HUES48 (cell line): ENCODE measurements around the gene PCLO.
A peak's percentile ranks its signal among the peaks of the same experiment; 100 is the strongest.

ENCODE experiments used
- H3K27ac ChIP-seq: one replicate; pipeline ENCODE4 v1.7.0; 2013; ENCODE audit warnings: low read depth, low read length, inconsistent platforms
- H3K27me3 ChIP-seq: 2 replicates; pipeline ENCODE4 v1.6.1; 2013; ENCODE audit warnings: mild to moderate bottlenecking, low read length; ENCODE audit not compliant: control insufficient read depth, insufficient read depth
- H3K36me3 ChIP-seq: 2 replicates; pipeline ENCODE4 v1.6.1; 2013; ENCODE audit warnings: low read length; ENCODE audit not compliant: control insufficient read depth, insufficient read depth
- H3K4me1 ChIP-seq: 2 replicates; pipeline ENCODE4 v1.6.1; 2013; ENCODE audit warnings: mild to moderate bottlenecking, low read length; ENCODE audit not compliant: control insufficient read depth, insufficient read depth
- H3K4me3 ChIP-seq: 2 replicates; pipeline ENCODE4 v1.5.1; 2013; ENCODE audit warnings: mild to moderate bottlenecking, low read depth, low read length
- H3K9ac ChIP-seq: 2 replicates; pipeline ENCODE4 v1.6.1; 2013; ENCODE audit warnings: mild to moderate bottlenecking, low read depth, low read length, moderate library complexity
- H3K9me3 ChIP-seq: 2 replicates; pipeline ENCODE4 v1.6.1; 2013; ENCODE audit warnings: low read length; ENCODE audit not compliant: control insufficient read depth, insufficient read depth

PCLO gene

DNA sequence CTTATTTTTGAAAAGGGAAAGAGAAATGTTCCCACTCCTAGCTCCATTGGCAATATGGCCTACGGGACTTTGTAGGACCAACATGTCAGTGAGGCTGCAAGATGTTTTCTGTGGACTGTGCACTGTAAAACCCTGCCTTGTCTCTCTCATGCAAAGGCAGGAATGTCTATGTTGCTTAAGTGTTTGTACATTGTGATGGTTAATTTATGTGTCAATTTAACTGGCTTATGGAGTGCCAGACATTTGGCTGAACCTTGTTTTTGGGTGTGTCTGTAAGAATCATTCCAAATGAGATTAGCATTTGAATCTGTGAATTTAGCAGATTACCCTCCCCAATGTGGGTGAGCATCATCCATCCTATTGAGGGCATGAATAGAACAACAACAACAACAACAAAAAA lies 4.1 kb upstream of the PCLO start:
- peaks cover under 1% of the 10 kb centered on the region; the same call in 1 of the 2 replicates for H3K4me1 ChIP-seq
- H3K9ac ChIP-seq = no peak overlapping the region
- H3K36me3 ChIP-seq = no peaks in the 10 kb centered on the region
- no peak overlapping the region for H3K4me3 ChIP-seq
- H3K9me3 ChIP-seq = no peaks in the 10 kb centered on the region
- H3K27me3 ChIP-seq = no peaks in the 10 kb centered on the region
- H3K27ac ChIP-seq = no peak overlapping the region

GRCh38 chr7:83161899-83162401 lies 734 bp downstream of the PCLO start:
- peaks cover 12% of the 10 kb centered on the region; the same call in 1 of the 2 replicates for H3K4me1 ChIP-seq
- H3K36me3 ChIP-seq = no peaks in the 10 kb centered on the region
- H3K9me3 ChIP-seq = no peaks in the 10 kb centered on the region
- H3K27ac ChIP-seq = peak overlapping the region; percentile 90
- H3K9ac ChIP-seq = peak overlapping the region; percentile 90
- no peaks in the 10 kb centered on the region for H3K27me3 ChIP-seq
- H3K4me3 ChIP-seq = peak overlapping the region; percentile 97

- no peaks in the 10 kb centered on the region for H3K9me3 ChIP-seq
- peaks cover 12% of the 10 kb centered on the region; the same call in 1 of the 2 replicates for H3K4me1 ChIP-seq
- H3K27me3 ChIP-seq = no peaks in the 10 kb centered on the region
- no peaks in the 10 kb centered on the region for H3K36me3 ChIP-seq
- no peak overlapping the region for H3K9ac ChIP-seq
- H3K4me3 ChIP-seq = peak overlapping the region; percentile 97
- H3K27ac ChIP-seq = no peak overlapping the region
Measured at GRCh38 chr7:83161186-83161585, 1.5 kb downstream of the PCLO start.

- H3K36me3 ChIP-seq = peaks cover 5% of the 10 kb centered on the region; the same call in 1 of the 2 replicates
- H3K9ac ChIP-seq = no peak overlapping the region
- H3K27ac ChIP-seq = no peak overlapping the region
- H3K4me3 ChIP-seq = no peak overlapping the region
- H3K4me1 ChIP-seq = peaks cover 12% of the 10 kb centered on the region; the same call in 1 of the 2 replicates
- no peaks in the 10 kb centered on the region for H3K27me3 ChIP-seq
- H3K9me3 ChIP-seq = no peaks in the 10 kb centered on the region
Measured at GRCh38 chr7:83159731-83160130, 3.0 kb downstream of the PCLO start.

DNA sequence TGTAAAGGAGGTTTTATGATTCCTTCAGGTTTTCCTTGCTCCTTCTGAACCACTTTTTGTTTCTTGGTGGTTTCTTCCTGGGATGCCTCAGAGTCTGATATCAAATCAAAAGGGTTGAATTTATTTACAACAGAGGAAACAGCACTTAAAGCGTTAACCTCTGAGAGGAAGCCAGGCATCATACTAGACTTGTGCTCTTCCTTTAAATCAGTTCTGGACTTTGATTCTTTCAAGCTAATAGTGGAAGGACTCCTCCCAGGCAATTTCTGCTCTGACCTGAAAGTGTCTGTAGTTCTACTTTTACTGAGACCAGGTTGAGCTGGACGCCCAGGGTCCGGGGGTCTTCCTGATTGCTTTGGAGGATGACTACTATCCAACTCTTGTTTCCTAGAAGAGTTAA lies 6.7 kb downstream of the PCLO start:
- H3K9me3 ChIP-seq = no peaks in the 10 kb centered on the region
- H3K36me3 ChIP-seq = peaks cover 5% of the 10 kb centered on the region; the same call in 1 of the 2 replicates
- no peak overlapping the region for H3K27ac ChIP-seq
- H3K27me3 ChIP-seq = no peaks in the 10 kb centered on the region
- H3K9ac ChIP-seq = no peak overlapping the region
- peaks cover 13% of the 10 kb centered on the region; the same call in 1 of the 2 replicates for H3K4me1 ChIP-seq
- H3K4me3 ChIP-seq = no peak overlapping the region

- Histone ChIP-seq H3K9me3 (no peaks in the 10 kb centered on the region), H3K4me3 (no peak overlapping the region), H3K27ac (no peak overlapping the region), H3K9ac (no peak overlapping the region), H3K27me3 (no peaks in the 10 kb centered on the region), H3K4me1 (peaks cover 8% of the 10 kb centered on the region; the same call in 1 of the 2 replicates), H3K36me3 (peaks cover 5% of the 10 kb centered on the region; the same call in 1 of the 2 replicates)
Measured at GRCh38 chr7:83155407-83155806, 7.3 kb downstream of the PCLO start.

GRCh38 chr7:83153419-83153818 lies 9.3 kb downstream of the PCLO start:
- peaks cover 5% of the 10 kb centered on the region; the same call in 1 of the 2 replicates for H3K36me3 ChIP-seq
- H3K4me1 ChIP-seq = peaks cover 23% of the 10 kb centered on the region; the same call in 1 of the 2 replicates
- H3K27me3 ChIP-seq = no peaks in the 10 kb centered on the region
- no peak overlapping the region for H3K27ac ChIP-seq
- no peak overlapping the region for H3K4me3 ChIP-seq
- H3K9me3 ChIP-seq = no peaks in the 10 kb centered on the region
- no peak overlapping the region for H3K9ac ChIP-seq

DNA sequence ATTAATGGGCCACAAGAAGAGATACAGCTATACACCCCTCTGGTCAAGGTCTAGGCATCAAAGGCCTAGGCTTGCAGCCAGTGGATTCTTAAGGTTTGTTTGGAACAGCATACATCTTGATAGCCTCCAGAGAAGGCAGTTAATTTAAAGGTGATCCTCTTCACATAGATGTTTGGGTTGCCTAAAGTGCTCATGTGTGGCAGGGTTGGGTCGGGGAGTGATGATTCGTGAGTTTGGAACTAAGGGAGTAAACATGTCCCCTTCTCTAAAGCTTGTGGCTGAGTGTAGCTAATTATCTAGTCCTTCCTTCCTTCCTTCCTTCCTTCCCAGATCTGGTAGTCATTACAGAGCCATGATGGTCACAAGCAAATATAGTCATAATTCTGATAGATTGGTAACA lies 12.4 kb downstream of the PCLO start:
- no peaks in the 10 kb centered on the region for H3K27me3 ChIP-seq
- H3K27ac ChIP-seq = no peak overlapping the region
- no peak overlapping the region for H3K9ac ChIP-seq
- H3K4me3 ChIP-seq = no peak overlapping the region
- H3K9me3 ChIP-seq = no peaks in the 10 kb centered on the region
- H3K36me3 ChIP-seq = no peaks in the 10 kb centered on the region
- peaks cover 31% of the 10 kb centered on the region for H3K4me1 ChIP-seq

DNA sequence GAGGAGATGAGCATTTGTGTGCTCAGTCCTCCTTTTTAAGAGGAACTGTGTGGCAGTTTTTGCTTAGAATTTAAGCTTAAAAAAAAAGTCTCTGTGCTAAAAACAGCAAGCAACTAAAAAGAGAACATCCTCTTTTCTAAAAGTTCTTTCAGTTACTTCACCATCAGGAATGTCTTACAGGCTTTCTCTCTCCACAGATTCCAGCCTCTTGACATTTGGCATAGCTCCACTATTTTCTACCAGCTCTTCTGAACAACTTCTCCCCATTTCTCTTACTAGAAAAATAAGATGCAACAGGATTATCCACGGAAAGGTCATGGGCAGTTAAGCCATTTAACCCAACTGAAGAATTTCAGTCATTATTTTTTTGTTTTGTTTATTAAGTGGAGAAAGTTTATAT lies 13.2 kb downstream of the PCLO start:
- Histone ChIP-seq H3K4me3 (no peak overlapping the region), H3K9ac (no peak overlapping the region), H3K27ac (peak overlapping the region; percentile 81), H3K36me3 (no peaks in the 10 kb centered on the region), H3K4me1 (peaks cover 31% of the 10 kb centered on the region), H3K9me3 (no peaks in the 10 kb centered on the region), H3K27me3 (no peaks in the 10 kb centered on the region)

DNA sequence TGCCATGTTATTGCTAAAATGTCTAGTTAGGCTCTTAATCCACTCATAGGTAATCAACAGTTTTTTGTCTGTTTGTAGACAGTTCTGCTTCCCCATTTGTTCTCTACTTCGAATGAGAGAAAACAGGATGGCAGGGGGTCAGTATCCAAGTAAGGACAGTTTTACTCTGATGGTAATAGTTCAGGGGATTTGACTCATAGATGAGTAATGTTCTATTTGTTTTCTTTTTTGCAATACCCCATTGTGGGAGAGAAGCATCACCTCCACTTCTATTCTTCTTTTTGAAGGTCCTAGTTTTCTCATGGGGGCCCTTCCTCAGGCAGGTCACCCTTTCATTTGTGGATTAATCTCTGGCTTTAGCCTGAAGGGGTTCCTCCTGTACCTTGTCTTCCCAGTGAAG lies 13.9 kb downstream of the PCLO start:
- Histone ChIP-seq H3K27me3 (no peaks in the 10 kb centered on the region), H3K4me3 (no peak overlapping the region), H3K4me1 (peaks cover 28% of the 10 kb centered on the region), H3K9me3 (no peaks in the 10 kb centered on the region), H3K36me3 (no peaks in the 10 kb centered on the region), H3K9ac (no peak overlapping the region), H3K27ac (peak overlapping the region; percentile 81)

DNA sequence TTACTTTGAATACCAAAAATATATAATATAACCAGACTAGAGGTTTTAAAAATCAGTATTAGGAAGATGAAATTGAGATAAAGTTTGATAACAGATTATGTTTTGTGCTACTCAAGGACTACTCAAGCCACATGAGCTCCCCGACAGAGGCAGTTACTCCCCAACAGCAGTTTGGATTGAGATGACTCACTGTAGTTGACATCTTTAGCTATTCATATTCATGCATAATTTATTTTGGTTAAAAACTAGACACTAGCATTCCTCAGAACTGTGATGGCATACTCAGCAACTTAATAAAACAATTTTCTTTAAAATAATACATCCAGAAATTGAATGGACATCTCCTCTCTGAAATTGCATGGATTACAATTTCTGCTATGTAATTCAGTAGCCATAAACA lies 19.6 kb downstream of the PCLO start:
- H3K4me3 ChIP-seq = no peak overlapping the region

More for the DNA sequence above, 19.6 kb downstream of the PCLO start:
- Histone ChIP-seq H3K36me3 (no peaks in the 10 kb centered on the region), H3K4me1 (peaks cover 35% of the 10 kb centered on the region), H3K27ac (no peak overlapping the region), H3K9ac (no peak overlapping the region), H3K27me3 (no peaks in the 10 kb centered on the region), H3K9me3 (no peaks in the 10 kb centered on the region)
